Thyroid gland (tissue), 4 donors: Measurements from ENCODE around the gene DNMT1. TPM values are rescaled to one million over a fixed set of nuclear protein-coding genes. Genes with fewer than 3 reads are reported as not detected.

ENCODE experiments used
- DNase-seq, 2 donors: peaks; one replicate each; pipeline ENCODE4 v3.0.0-alpha.2; 2019
- H3K27ac ChIP-seq, 3 donors: fragments of 200-600 bp; sonication (generic); 1 replicate in 2 of 3; 2 replicates in 1 of 3; pipeline ENCODE4 v1.5.1; 2016 to 2019; ENCODE audit warnings: mild to moderate bottlenecking in 1 of 3, moderate library complexity in 1 of 3
- H3K27me3 ChIP-seq: fragments of 200-600 bp; sonication (generic); one replicate; pipeline ENCODE4 v1.5.1; 2019
- H3K36me3 ChIP-seq, 2 donors: fragments of 200-600 bp; sonication (generic); one replicate each; pipeline ENCODE4 v1.5.1; 2016 to 2019
- H3K4me1 ChIP-seq, 2 donors: fragments of 200-600 bp; sonication (generic); one replicate each; pipeline ENCODE4 v1.5.1; 2017 to 2019
- H3K4me3 ChIP-seq, 3 donors: fragments of 200-600 bp; sonication (generic); replicated peaks in 1 of 3; 1 replicate in 2 of 3; 2 replicates in 1 of 3; pipeline ENCODE4 v1.5.1; 2016; ENCODE audit warnings: mild to moderate bottlenecking in 1 of 3
- H3K9me3 ChIP-seq: fragments of 200-600 bp; sonication (generic); one replicate; pipeline ENCODE4 v1.5.1; 2017
- CTCF ChIP-seq, 6 experiments: fragments of 200-600 bp in 3 of 6; fragments of 450-650 bp in 3 of 6; sonication (generic) in 3 of 6; IDR thresholded peaks; one replicate each; pipeline ENCODE4 v1.5.1; 2016 to 2019; ENCODE audit warnings: antibody characterized with exemption in 6 of 6, mild to moderate bottlenecking in 2 of 6, inconsistent platforms in 1 of 6, moderate library complexity in 1 of 6
- POLR2A ChIP-seq, 2 donors: fragments of 450-650 bp; IDR thresholded peaks; one replicate each; pipeline ENCODE4 v1.6.1; 2017; ENCODE audit warnings: antibody characterized with exemption in 2 of 2, mild to moderate bottlenecking in 2 of 2, moderate library complexity in 1 of 2
- WGBS, 2 donors: methylation state at CpG; one replicate each; pipeline ENCODE4 v1.1.5; 2017; 5-methylcytosine and 5-hydroxymethylcytosine counted together
- intact Hi-C: fragments of 100-400 bp; cut with DNase I; formaldehyde crosslinking; loops from one replicate; pipeline ENCODE4 v1.15.1; 2023
- total RNA-seq, 4 donors: library from RNA; depleted of rRNA; stranded (reverse); fragments of >200 nt; gene quantifications; one replicate each; pipeline ENCODE4 v1.2.3, GENCODE V29; 2016

DNMT1 gene
- total RNA-seq, 4 donors from 2014 or later: 31.2 to 49.5 (median 36.0) TPM

GRCh38 chr19:10093295-10094186 is 101.2 kb downstream of the DNMT1 start:
- TF ChIP-seq CTCF (IDR thresholded peaks at IDR 0.05): no peak
- TF ChIP-seq POLR2A (IDR thresholded peaks at IDR 0.05): no peak
- no peak overlapping the region for H3K27ac ChIP-seq
- no peaks in the 10 kb centered on the region for H3K36me3 ChIP-seq
- no peaks in the 10 kb centered on the region for H3K9me3 ChIP-seq
- no peak for DNase-seq
- no peaks in the 10 kb centered on the region for H3K27me3 ChIP-seq
- H3K4me1 ChIP-seq: peaks cover 3 to 10% of the 10 kb centered on the region in 2 donors
- no peak overlapping the region for H3K4me3 ChIP-seq
- intact Hi-C loops: no loop called here
- WGBS, 2 donors: 91 to 92% methylated on average over 17 to 20 of the region's 22 CpGs

GRCh38 chr19:10092648-10093294 is 102.0 kb downstream of the DNMT1 start:
- no peak overlapping the region for H3K4me3 ChIP-seq
- intact Hi-C loops: no loop called here
- TF ChIP-seq CTCF (IDR thresholded peaks at IDR 0.05) (no peak), POLR2A (IDR thresholded peaks at IDR 0.05) (no peak)
- no peaks in the 10 kb centered on the region for H3K9me3 ChIP-seq
- no peaks in the 10 kb centered on the region for H3K36me3 ChIP-seq
- H3K4me1 ChIP-seq: peaks cover 3 to 10% of the 10 kb centered on the region in 2 donors
- H3K27ac ChIP-seq: no peak overlapping the region
- no peak for DNase-seq
- H3K27me3 ChIP-seq: no peaks in the 10 kb centered on the region
- 93 to 98% methylated on average over 7 to 9 of the region's 9 CpGs for WGBS, 2 donors

- WGBS, 2 donors: 90% methylated on average over 13 of the region's 13 CpGs
- no peak overlapping the region for H3K4me3 ChIP-seq
These were observed 102.7 kb downstream of the DNMT1 start for GRCh38 chr19:10091895-10092641.

GRCh38 chr19:10091370-10091687 is 103.4 kb downstream of the DNMT1 start:
- 94 to 96% methylated on average over 10 of the region's 17 CpGs for WGBS, 2 donors
- TF ChIP-seq CTCF (IDR thresholded peaks at IDR 0.05): no peak
- no peak for TF ChIP-seq POLR2A (IDR thresholded peaks at IDR 0.05)

More at GRCh38 chr19:10091895-10092641, 102.7 kb downstream of the DNMT1 start:
- Histone ChIP-seq H3K4me1 (peaks cover 3 to 11% of the 10 kb centered on the region in 2 donors), H3K27ac (no peak overlapping the region), H3K36me3 (no peaks in the 10 kb centered on the region), H3K9me3 (no peaks in the 10 kb centered on the region), H3K27me3 (no peaks in the 10 kb centered on the region)
- no peak for DNase-seq
- TF ChIP-seq CTCF (IDR thresholded peaks at IDR 0.05) (no peak), POLR2A (IDR thresholded peaks at IDR 0.05) (no peak)
- intact Hi-C loops: no loop called here

More at GRCh38 chr19:10091370-10091687, 103.4 kb downstream of the DNMT1 start:
- no peak overlapping the region for H3K4me3 ChIP-seq
- H3K9me3 ChIP-seq: no peaks in the 10 kb centered on the region
- DNase-seq: no peak
- H3K27ac ChIP-seq: no peak overlapping the region
- H3K4me1 ChIP-seq: peaks cover 6 to 11% of the 10 kb centered on the region in 2 donors
- no peaks in the 10 kb centered on the region for H3K27me3 ChIP-seq
- no peaks in the 10 kb centered on the region for H3K36me3 ChIP-seq
- intact Hi-C loops: no loop called here
